Neural progenitor cell (in vitro differentiated cells): Measurements from ENCODE around the gene AIFM2.

ENCODE experiments used
- EZH2 ChIP-seq: fragments of 200-600 bp; sonication (generic); IDR thresholded peaks from 2 replicates; pipeline ENCODE4 v1.6.1; 2017; ENCODE audit warnings: antibody characterized with exemption, mild to moderate bottlenecking, moderate library complexity
- EZH2phosphoT487 ChIP-seq: fragments of 200-600 bp; sonication (generic); IDR thresholded peaks from 2 replicates; pipeline ENCODE4 v1.6.1; 2017; ENCODE audit warnings: antibody characterized with exemption
- TF ChIP-seq, protein P1 (sequence below): fragments of 200-600 bp; sonication (generic); IDR thresholded peaks from 2 replicates; pipeline ENCODE4 v1.5.1; 2017; ENCODE audit warnings: antibody characterized with exemption, mild to moderate bottlenecking

DNA sequence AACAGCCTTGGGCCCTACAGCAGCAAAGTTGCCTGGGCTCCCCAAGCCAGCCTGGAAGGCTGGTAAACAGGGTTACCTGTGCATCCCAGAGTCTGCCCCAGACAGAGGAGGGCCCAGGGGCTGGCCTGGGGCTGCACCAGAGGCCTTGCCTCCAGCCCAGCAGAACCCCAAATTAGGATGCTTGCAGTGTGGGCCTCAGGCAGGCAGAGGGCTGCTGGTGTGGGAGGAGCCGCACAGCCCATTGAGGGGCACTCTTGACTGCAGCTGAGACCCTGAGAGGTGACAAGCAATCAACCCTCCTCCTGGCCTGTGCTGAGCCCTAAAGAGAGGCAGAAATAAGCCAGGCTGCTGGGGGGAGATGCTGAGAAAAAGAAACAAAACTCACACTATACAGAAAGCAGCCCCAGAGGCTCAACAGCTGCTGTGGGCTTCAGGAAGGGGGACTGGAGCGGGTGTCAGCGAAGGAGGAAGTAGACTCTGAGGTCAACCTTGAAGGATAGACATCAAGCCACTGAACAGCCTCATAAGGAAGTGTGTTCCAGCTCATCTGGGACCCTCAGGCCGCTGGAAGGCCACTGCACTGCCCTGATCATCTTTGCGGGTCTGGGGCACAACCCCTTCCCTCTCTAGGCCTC is 6.6 kb downstream of the AIFM2 start:
- TF ChIP-seq, protein P1, sequence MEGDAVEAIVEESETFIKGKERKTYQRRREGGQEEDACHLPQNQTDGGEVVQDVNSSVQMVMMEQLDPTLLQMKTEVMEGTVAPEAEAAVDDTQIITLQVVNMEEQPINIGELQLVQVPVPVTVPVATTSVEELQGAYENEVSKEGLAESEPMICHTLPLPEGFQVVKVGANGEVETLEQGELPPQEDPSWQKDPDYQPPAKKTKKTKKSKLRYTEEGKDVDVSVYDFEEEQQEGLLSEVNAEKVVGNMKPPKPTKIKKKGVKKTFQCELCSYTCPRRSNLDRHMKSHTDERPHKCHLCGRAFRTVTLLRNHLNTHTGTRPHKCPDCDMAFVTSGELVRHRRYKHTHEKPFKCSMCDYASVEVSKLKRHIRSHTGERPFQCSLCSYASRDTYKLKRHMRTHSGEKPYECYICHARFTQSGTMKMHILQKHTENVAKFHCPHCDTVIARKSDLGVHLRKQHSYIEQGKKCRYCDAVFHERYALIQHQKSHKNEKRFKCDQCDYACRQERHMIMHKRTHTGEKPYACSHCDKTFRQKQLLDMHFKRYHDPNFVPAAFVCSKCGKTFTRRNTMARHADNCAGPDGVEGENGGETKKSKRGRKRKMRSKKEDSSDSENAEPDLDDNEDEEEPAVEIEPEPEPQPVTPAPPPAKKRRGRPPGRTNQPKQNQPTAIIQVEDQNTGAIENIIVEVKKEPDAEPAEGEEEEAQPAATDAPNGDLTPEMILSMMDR, result no peak
- TF ChIP-seq EZH2 (no peak), EZH2phosphoT487 (no peak)
